G401.6 (cell line): ENCODE results near the gene OR2M4.
"Not testable (repeated sequence)": the region's sequence is repeated elsewhere in the genome, so short reads cannot be mapped to it uniquely, and the experiment has no call there.

Experiments
- FAIRE-seq: peaks from 2 replicates; lab custom pipeline; 2012; peaks lifted over from hg19 to GRCh38; lab: Jason Lieb, UNC

OR2M4 gene, protein sequence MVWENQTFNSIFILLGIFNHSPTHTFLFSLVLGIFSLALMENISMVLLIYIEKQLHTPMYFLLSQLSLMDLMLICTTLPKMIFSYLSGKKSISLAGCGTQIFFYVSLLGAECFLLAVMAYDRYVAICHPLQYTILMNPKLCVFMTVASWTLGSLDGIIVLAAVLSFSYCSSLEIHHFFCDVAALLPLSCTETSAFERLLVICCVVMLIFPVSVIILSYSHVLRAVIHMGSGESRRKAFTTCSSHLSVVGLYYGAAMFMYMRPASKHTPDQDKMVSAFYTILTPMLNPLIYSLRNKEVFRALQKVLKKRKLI

GRCh38 chr1:248231117-248231516 lies at the start of gene OR2M4:
Gene OR2M4, plus strand, starts transcription at chr1:248231417. Its CDS starts 7,512 bp downstream, at chr1:248238929.
- no peak for FAIRE-seq

- no peak for FAIRE-seq
These were observed 47.2 kb upstream of the OR2M4 start for GRCh38 chr1:248183996-248184395.

GRCh38 chr1:248187363-248187762 lies 43.9 kb upstream of the OR2M4 start:
- no peak for FAIRE-seq

DNA sequence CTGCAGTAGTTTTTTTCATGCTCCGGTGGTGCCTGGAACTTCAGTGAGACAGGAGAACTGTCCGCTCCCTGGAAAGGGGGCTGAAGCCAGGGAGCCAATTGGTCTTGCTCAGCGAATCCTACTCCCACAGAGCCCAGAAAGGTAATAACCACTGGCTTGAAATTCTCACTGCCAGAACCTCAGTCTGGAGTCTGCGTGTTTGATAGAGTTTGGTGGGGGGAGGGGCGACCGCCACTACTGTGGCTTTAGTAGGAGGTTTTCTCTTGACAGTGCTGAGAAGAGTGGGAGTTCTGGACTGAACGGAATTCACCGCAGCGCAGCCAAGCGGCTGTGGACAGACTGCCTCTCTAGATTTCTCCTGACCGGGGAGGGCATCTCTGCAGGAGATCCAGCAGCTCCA lies 42.2 kb upstream of the OR2M4 start:
- FAIRE-seq = no peak

DNA sequence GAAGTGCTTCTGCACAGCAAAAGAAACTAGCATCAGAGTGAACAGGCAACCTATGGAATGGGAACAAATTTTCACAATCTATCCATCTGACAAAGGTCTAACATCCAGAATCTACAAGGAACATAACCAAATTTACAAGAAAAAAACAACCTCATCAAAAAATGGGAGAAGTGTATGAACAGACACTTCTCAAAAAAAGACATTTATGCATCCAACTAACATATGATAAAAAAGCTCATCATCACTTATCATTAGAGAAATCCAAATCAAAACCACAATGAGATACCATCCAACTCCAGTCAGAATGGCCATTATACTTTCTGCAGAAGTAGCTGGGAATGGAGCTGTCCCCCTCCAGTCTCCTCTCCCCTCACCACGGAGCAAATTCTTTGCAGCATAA lies 37.1 kb upstream of the OR2M4 start:
- no peak for FAIRE-seq

GRCh38 chr1:248196965-248197364 lies 34.3 kb upstream of the OR2M4 start, which contains the start of gene OR2M3:
Gene OR2M3, plus strand, starts transcription at chr1:248197265. Its CDS starts 5,803 bp downstream, at chr1:248203068.
- no peak for FAIRE-seq

- FAIRE-seq = no peak
These were observed 15.3 kb upstream of the OR2M4 start for GRCh38 chr1:248215880-248216279.

GRCh38 chr1:248225537-248225936 lies 5.7 kb upstream of the OR2M4 start:
- no peak for FAIRE-seq

DNA sequence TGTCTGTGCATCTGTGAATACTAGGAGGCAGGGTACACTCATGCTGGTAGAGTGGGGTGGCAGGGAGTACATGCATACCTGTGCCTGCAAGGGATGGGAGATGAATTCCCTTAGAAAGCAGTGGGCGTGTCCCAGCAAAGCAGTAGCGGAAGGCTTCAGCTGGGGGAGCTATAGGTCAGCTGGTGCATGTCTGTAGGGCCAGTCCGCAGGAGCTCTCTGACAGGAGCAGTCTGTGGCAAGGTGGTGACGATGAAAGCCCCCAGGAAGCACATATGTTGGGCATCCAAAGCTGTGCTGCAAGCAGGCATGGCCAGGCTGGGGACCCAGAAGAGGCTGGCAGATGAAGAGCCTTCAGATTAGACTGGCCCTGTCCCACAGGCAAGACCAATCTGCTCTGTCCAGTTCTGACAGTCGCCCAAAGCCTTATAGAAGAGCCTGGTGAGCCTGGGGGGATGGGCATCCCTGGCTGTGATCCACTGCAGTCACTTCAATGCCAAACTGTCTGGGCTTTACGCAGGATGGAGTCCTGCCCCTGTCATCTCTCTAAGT lies 1.8 kb upstream of the OR2M4 start:
- FAIRE-seq = no peak

- no peak for FAIRE-seq
These were observed 8.3 kb downstream of the OR2M4 start for GRCh38 chr1:248239478-248239877.

GRCh38 chr1:248243204-248243603 lies 12.0 kb downstream of the OR2M4 start:
- FAIRE-seq = peak; percentile 66

GRCh38 chr1:248259309-248259708 lies 28.1 kb downstream of the OR2M4 start:
- FAIRE-seq = not testable (repeated sequence)

DNA sequence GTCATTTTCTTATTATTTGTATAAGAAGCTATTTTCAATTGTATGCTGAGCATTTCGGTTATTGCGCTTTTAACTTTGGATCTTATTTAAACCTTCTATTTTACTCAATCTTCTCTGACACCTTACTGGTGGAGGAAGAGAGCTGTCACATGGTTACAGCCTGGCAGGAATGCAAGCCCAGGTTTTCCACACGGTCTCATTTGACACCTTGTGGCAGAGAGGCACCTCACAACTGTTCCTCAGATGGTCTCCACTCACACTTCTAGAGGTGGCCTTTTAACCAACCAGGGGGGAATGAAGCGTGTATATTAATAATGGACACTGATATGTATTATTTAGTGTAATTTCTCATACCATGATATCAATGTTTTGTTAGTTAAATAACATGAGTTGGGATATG lies 37.0 kb downstream of the OR2M4 start:
- no peak for FAIRE-seq

DNA sequence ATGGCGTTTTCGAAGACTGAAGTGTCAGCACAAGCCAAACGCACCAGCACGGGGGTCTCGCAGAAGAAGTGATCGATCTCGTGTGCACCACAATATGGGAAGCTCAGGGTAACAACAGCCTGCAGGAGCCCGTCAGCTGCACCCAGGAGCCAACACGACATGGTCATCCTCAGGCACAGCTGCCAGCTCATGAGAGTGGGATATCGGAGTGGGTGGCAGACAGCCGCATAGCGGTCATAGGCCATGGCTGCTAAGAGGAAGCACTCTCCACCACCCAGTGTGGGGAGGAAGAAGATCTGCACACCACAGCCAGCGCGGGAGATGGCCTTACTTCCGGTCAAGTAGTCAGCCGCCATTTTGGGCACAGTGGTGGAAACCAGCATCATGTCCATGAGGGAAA lies 42.0 kb downstream of the OR2M4 start:
- not testable (repeated sequence) for FAIRE-seq

- no peak for FAIRE-seq
These were observed 46.7 kb downstream of the OR2M4 start, which contains the start of gene OR2T33 for GRCh38 chr1:248277876-248278275. Gene OR2T33, minus strand, starts transcription at chr1:248277976. Its CDS starts 4,162 bp downstream, at chr1:248273814.

DNA sequence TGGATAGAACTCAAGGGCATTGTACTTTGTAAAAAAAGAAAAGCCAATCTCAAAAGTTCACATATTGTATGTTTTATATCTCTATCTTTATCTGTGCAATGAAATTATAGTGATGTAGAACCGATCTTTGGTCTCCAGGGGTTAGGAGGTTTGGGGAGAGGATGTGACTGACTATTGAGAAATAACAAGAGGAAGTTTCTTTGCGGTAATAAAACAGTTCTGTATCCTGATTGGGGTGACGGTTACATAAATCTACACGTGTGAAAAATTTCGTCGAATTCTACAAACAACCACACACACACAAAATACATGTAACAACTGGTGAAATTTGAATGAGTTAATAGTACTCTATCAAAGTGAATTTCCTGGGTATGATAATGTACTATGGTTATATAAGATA lies 57.2 kb downstream of the OR2M4 start:
- FAIRE-seq = no peak
